ENCODE data around the gene ROBO2.

The ROBO2 gene

DNA sequence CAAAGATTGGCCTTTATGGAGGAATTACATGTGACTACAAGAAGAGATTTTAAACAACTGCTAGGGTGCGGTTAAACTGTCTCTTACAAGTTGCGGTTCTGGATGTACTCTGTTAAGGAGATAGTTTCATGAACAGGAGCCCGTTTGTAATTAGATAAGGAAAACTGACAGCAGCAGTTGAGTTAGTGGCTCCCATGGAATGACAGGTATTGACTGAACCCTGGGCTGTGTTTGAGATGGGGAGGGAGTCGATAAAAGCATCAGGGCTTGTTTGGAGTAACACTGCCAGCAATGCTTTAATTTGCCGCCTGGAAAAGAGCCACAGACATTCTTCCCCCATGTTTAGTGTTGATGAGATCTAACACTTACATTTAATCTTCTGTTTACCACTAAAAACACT, 139.9 kb downstream of the ROBO2 start:
- DNase-seq (ENCODE audit: low read depth, low spot score): no peak
- no peak overlapping the region for H3K27ac ChIP-seq

DNA sequence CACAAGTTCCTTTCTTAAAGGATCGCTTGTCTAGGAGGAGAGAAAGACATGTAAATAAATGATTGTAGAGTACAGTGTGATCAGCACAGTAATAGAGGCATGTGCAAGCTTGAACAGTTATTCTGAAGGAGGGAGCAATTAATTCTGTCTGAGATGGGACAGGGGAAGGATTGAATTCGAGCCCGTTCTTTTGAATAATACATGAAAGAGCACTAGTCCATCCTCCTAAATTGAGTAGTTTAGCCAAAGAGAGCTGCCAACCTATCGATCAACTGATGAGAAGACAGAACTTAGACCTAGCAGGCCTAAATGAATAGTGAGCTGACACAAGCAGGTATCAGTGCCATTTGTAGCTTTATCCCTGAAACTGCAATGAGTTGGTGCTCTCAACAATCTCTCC, 142.4 kb downstream of the ROBO2 start:
- DNase-seq (ENCODE audit: low read depth, low spot score): no peak
- H3K27ac ChIP-seq: no peak overlapping the region

DNA sequence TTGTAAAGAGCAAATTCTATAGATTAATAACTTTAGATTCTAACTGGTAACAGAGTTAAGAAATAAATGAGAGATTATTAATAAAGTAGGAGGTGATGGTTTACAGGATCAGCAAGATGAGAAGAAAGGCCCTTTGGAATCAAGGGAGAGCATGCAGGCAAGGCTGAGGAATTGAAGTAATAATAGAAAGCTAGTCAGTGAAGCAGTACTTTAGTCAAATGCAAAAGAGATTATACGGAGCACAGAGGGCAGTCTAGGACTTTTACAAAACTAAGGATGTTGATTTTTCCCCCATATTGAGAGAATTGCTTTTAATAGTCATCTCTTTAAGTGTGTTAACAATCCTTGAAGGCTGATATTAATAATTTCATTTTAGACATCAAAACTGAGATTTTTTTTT, 146.4 kb downstream of the ROBO2 start:
- DNase-seq (ENCODE audit: low read depth, low spot score): no peak
- H3K27ac ChIP-seq: peak overlapping the region; percentile 28

DNA sequence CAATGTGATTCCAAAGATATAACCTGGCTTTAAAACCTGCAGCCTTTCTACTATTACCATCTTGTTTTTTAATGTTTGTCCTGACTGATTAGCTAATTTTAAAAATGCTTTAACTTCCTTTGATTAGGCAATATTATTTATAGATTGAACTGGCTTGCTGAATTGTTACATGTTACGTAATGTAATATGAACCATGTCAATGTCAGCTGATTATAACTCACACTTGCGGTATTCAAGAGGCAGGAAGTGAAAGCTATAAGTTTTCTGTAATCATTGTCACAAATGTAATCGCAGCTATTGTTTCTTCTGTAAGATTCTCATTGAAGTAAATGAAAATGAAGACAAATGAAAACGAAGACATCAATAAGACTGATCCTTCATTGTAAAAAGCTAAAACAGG, 146.8 kb downstream of the ROBO2 start:
- H3K27ac ChIP-seq: peak overlapping the region; percentile 28
- DNase-seq (ENCODE audit: low read depth, low spot score): no peak

DNA sequence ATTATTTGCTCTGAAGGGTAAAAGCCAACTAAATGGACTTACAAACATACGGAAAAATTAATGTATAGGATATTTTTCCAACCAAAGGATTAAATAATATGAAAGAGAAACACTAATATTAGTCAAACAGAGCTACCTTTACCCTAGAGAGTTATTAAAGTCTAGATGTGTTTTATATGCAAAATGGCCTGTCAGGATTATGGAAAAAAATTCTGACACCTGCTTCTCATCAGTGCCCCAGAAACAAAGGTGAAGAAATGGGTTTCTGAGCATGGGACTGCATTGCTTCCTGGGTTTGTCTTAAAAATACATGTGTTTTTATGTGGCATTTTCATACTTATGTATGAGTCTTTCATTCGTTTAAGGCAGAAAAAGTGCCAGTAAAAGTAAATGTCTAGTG, 148.3 kb downstream of the ROBO2 start:
- DNase-seq (ENCODE audit: low read depth, low spot score): no peak
- H3K27ac ChIP-seq: no peak overlapping the region

DNA sequence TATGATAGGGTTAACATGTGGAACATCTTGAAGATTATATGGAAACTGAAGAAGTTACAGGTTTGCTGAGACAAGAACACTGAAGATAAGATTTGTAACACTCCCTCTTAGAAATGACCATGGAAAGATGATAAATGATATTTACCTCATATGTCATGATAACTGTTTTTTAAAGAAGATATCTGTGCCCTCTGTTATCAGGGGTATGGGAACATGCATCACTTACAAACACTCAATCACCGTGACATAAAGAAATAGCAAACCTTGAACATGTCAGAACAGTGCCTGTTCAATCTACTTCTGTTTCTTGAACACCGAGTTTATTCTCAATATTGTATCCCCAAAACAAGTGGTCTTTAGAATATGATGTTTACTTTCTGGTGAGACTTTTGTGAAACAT, 149.4 kb downstream of the ROBO2 start:
- H3K27ac ChIP-seq: no peak overlapping the region
- DNase-seq (ENCODE audit: low read depth, low spot score): no peak

GRCh38 chr3:77189684-77190083, 149.8 kb downstream of the ROBO2 start:
- DNase-seq (ENCODE audit: low read depth, low spot score): no peak
- H3K27ac ChIP-seq: no peak overlapping the region

DNA sequence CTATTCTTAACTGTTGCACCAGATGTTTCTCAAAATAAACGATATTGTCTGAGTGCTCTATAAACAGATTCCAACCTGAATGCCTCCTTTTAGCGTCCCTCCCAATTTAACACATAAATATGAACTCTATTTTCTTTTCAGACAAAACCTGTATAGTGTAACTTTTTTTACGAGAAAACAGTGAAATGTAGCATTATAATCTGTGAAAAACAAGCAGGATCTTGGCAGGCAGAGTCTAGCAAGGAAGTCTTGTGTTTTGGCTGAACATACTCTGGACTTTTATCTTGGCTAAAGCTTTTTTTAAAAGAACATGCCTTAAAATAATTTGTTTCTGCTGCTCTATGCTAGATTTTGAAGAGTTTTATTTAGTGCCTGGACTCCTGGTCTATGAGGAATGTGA, 150.5 kb downstream of the ROBO2 start:
- DNase-seq (ENCODE audit: low read depth, low spot score): no peak
- H3K27ac ChIP-seq: no peak overlapping the region

GRCh38 chr3:77191014-77191413, 151.1 kb downstream of the ROBO2 start:
- H3K27ac ChIP-seq: no peak overlapping the region
- DNase-seq (ENCODE audit: low read depth, low spot score): no peak

- no peak for DNase-seq (ENCODE audit: low read depth, low spot score)
- no peak overlapping the region for H3K27ac ChIP-seq
Observed at GRCh38 chr3:77191640-77192039, 151.7 kb downstream of the ROBO2 start.

DNA sequence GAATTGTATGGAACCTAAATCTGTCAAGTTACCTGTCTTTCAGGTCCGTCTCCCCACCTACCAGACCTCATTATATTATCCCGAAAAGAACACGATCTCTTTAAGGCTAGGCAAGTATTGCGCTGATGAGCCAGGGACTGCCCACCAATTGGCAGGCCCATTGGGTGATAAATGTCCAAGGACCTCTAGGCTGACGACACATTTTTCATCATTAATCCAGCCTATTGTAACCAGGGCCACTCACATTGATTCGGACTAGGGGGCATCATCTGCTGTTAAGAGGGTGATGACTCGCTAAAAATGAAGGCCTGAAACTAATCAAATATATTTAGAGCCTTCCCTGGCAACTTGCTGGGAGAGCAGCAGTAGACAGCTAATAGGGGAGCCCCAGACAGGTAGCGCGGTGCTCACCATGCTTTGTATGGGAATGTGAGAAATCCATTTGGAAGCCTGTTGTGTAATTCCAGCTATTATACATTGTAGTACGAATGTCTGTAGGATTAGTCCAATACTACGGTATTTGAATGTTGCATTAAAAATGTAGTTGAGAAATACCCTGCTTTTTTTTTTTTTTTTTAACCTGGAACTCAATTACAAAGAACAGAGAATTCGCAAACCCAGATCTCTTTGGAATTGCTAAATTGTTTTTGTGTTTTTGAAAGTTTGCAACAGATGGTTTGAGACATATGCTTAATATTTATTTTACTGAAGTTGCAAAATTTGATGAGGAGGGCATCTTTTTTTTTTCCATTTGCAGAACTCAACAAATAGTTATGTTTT, 156.1 kb downstream of the ROBO2 start:
- no peak overlapping the region for H3K27ac ChIP-seq
- no peak for DNase-seq (ENCODE audit: low read depth, low spot score)

- no peak for DNase-seq (ENCODE audit: low read depth, low spot score)
- no peak overlapping the region for H3K27ac ChIP-seq
Observed at GRCh38 chr3:77197408-77197807, 157.5 kb downstream of the ROBO2 start.

- H3K27ac ChIP-seq: no peak overlapping the region
- no peak for DNase-seq (ENCODE audit: low read depth, low spot score)
Observed at GRCh38 chr3:77203851-77204250, 164.0 kb downstream of the ROBO2 start.

GRCh38 chr3:77204788-77205187, 164.9 kb downstream of the ROBO2 start:
- no peak overlapping the region for H3K27ac ChIP-seq
- no peak for DNase-seq (ENCODE audit: low read depth, low spot score)

DNA sequence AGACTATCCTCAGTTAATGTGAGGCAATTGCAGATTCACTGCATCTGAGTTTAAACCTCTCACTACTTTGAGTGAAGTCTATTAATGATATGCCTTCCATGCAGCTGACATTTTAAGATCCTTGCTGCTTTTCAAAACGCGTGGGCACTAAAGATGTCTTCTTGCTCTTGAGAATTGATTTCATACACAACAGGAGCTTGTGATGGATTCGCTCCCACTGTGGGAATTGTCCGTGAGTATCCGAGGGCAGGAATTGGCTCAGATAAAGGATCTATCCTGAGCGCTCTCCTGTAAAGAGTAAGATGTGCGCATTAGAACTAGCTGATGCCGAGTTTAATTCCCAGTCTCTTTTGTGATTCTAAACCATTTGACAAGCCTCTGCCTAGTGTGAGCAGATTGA, 167.9 kb downstream of the ROBO2 start:
- no peak for DNase-seq (ENCODE audit: low read depth, low spot score)
- no peak overlapping the region for H3K27ac ChIP-seq

DNA sequence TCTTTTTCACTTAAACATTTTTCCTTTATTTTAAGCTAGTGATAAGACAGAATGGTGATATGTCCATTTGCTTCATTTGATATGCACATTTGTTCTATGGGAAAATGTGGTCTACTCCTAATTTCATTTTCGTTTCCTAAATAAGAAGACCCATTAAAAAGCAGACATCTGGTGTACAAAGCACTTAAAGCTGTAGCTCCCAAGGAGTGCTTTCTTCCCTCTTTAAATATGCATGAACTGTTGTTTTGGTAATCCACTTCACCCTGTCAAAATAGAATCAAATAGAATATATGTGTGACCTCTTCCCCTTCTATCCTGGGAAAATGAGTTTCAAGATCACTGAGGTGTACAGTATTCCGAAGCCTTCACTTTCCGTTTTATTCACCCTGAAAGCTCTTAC, 182.8 kb downstream of the ROBO2 start:
- H3K27ac ChIP-seq: no peak overlapping the region
- DNase-seq (ENCODE audit: low read depth, low spot score): no peak

GRCh38 chr3:77227567-77227966, 187.7 kb downstream of the ROBO2 start:
- DNase-seq (ENCODE audit: low read depth, low spot score): no peak
- H3K27ac ChIP-seq: no peak overlapping the region

DNA sequence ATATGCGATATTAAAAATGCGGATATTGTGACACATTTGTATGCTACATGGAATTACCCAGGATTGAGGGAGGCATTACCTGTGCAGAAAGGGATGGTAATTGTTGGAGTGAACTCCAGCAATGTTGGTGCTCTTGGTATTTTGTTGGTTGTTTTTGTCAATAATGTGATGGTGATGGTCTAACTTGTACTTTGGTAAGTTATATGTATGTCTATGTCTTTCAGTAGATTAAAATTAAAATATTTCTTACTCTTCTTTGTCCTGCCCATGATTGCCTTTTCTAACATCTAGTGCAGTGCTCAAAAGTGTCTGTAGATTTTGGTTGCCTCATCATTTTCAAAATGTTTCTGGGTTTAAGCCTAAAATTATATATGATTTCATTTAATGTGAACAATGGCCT, 192.7 kb downstream of the ROBO2 start:
- no peak overlapping the region for H3K27ac ChIP-seq
- DNase-seq (ENCODE audit: low read depth, low spot score): no peak

DNA sequence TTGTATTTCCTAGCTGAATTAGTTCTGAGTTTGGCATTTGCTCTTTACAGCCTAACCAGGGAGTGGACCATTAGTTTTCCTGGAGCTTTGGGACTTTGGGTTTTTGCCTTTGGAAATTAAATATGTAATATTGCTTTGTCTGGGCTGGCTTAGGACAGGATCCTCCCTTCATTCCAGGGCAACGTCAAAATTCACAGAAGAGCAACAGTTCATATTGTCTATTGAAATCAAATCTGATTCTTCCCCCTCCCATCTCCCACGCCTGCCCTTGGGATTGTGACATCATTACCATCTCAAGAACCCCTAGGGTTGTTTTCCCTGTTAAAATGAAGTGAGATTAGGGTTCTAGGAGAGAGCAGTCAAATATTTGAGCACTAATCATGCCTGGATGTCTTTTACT, 194.1 kb downstream of the ROBO2 start:
- H3K27ac ChIP-seq: no peak overlapping the region
- no peak for DNase-seq (ENCODE audit: low read depth, low spot score)

- DNase-seq (ENCODE audit: low read depth, low spot score): no peak
- no peak overlapping the region for H3K27ac ChIP-seq
Observed at GRCh38 chr3:77236118-77236517, 196.2 kb downstream of the ROBO2 start.

DNA sequence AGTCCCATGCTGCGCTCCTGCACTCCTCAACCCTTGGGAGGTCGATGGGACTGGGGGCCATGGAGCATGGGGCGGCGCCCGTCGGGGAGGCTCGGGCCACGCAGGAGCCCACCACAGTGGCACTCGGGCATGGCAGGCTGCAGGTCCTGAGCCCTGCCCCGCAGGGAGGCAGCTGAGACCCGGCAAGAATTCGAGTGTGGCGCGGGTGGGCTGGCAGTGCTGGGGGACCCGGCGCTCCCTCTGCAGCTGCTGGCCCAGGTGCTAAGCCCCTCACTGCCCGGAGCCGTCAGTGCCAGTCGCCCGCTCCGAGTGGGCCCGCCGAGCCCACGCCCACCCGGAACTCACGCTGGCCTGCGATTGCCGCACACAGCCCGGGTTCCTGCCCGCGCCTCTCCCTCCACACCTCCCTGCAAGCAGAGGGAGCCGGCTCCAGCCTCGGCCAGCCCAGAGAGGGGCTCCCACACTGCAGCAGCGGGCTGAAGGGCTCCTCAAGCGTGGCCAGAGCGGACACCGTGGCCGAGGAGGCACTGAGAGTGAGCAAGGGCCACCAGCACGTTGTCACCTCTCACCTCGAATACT, 200.3 kb downstream of the ROBO2 start:
- H3K27ac ChIP-seq: no peak overlapping the region
- DNase-seq (ENCODE audit: low read depth, low spot score): no peak

DNA sequence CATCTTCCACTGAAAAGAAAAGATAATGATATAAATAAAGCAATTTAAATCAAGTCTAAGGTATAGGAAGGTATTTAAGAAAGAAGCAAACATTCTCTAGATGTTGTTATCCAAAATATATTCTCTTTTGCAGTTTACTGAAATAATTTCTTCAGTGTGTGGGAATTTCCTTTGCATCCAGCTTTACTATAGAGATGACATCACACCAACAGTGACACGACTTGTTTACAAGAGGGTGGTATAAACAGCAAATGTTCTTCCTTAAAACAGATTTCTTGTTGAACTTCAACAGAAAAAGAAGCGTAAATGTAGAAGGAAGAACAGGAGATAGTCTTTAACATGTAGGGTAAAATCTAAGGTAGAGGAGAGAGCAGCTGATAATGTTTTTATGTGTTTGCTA, 202.5 kb downstream of the ROBO2 start:
- H3K27ac ChIP-seq: no peak overlapping the region
- no peak for DNase-seq (ENCODE audit: low read depth, low spot score)
